Stimulated activated CD4-positive, alpha-beta T cell treated with anti-CD3 and anti-CD28 coated beads, Interleukin-15, amount 100 ng/mL, for 48 hours (primary cell): ENCODE results near the gene ZNF605.
"Not testable (repeated sequence)": the region's sequence is repeated elsewhere in the genome, so short reads cannot be mapped to it uniquely, and the experiment has no call there.

Source experiments
- DNase-seq, 2 donors: peaks; one replicate each; pipeline ENCODE4 v3.0.0-alpha.2; 2020; ENCODE audit warnings: low read depth in 2 of 2

The ZNF605 gene

DNA sequence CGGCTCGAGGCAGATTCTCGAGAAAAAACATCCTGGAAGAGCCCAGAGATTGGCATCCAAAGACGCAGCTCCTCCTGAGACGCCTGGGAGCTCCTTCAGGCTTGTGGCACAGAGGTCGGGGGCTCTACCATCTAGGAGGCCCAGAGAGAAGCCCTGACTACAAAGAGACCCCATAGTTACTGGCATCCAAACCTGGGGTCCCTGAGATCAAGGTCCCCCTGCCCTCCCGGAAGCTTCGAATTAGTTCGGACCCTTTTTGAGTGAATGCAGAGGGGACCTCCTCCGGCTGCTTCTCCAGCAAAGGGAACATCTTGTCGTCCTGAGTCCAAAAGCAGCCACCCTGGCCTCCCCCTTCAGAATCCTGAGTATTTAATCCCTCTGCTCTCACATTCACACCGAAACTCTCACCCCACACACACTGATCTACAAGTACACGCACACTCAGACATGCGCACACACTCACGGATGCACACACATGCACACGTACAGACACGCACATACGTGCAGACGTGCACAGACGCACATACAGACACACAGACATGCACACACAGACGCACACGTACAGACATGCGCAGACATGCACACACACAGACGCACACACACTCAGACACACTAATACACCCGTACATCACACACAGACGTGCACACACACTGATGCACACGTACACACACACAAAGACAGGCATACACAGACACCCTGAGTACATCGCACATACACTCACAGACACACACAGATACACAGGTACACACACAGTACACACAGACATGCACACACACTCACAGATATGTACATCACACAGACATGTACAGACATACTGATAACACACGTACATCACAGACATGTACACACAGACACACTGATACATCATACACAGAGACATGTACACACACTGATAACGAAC, 5.9 kb downstream of the ZNF605 start:
- DNase-seq, result no peak

- DNase-seq, result no peak
These were observed 7.7 kb downstream of the ZNF605 start for GRCh38 chr12:132948146-132949066.

DNA sequence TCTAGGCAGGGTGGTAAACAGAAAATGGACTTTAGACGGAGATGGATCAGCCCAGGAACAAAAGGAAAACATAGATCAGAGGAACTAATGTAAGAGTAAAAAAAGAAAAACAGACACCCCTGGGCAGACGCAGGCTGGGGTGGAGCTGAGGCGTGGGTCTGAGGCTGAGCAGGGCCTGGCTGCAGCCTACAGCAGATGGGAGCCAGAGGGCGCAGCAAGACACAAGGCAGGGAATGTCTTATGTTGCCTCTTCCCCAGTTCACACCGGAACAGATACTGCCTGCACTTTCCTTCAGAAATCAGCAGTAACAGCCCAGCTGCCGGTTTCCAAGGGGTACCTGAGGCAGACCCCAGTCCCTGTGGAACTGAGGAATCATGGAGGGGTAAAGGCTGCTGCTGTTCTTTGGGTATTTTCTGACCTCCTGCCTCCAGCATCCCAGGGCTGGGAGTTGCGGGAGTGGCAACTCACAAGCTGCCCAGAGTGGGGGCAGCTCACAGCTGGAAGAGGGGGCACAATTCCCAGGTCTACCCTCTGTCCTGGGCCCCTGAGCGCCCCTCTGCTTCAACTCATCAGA, 9.8 kb downstream of the ZNF605 start:
- no peak for DNase-seq

DNA sequence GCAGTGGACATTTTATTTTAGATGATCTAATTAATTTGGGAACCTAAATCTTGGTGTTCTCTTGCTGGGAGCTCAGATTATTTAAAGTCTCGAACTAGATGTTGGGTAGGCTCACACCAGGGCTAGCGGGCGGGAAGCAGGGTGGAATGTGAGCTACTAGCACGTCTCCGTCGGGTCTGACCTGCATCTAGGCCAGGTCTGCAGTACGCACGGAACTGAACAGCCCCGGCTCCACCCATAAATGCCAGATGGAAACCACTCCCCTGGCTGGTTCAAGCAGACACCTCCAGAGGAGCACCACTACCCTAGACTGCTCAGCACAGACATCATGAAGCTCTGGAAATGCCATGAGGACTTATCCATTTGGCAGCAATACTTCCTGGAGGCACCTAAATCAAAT, 10.3 kb downstream of the ZNF605 start:
- DNase-seq, result no peak

- no peak for DNase-seq
These were observed 13.5 kb downstream of the ZNF605 start for GRCh38 chr12:132942611-132943010.

GRCh38 chr12:132941336-132941954, 14.7 kb downstream of the ZNF605 start:
- no peak for DNase-seq

- DNase-seq, result no peak
These were observed 15.9 kb downstream of the ZNF605 start for GRCh38 chr12:132940071-132940719.

DNA sequence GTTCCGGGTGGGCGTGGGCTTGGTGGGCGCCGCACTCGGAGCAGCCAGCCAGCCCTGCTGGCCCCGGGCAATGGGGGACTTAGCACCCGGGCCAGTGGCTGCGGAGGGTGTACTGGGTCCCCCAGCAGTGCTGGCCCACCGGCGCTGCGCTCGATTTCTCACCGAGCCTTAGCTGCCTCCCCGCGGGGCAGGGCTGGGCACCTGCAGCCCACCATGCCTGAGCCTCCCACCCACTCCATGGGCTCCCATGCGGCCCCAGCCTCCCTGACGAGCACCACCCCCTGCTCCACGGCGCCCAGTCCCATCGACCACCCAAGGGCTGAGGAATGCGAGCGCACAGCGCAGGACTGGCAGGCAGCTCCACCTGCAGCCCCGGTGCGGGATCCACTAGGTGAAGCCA, 17.3 kb downstream of the ZNF605 start:
- DNase-seq, result not testable (repeated sequence)

- no peak for DNase-seq
These were observed 18.6 kb downstream of the ZNF605 start for GRCh38 chr12:132937476-132937875.

GRCh38 chr12:132936921-132937320, 19.2 kb downstream of the ZNF605 start:
- DNase-seq, result not testable (repeated sequence)

DNA sequence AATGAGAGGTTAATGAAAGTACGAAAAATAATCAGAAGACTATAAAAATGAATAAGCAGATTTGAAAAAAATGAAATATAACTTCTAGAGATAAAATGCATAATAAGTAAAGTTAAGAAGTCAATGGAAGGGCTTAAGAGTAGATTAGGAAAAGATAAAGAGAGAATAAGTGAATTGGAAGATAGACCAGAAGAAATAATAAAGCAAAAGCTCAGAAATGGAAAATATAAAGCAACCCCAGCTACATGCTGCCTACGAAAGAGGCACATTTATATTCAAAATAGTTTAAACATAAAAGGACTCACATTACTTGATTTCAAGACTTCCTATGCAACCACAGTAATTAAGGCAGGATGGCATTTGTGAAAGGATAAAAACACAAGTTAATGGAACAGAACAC, 19.9 kb downstream of the ZNF605 start:
- DNase-seq, result no peak

DNA sequence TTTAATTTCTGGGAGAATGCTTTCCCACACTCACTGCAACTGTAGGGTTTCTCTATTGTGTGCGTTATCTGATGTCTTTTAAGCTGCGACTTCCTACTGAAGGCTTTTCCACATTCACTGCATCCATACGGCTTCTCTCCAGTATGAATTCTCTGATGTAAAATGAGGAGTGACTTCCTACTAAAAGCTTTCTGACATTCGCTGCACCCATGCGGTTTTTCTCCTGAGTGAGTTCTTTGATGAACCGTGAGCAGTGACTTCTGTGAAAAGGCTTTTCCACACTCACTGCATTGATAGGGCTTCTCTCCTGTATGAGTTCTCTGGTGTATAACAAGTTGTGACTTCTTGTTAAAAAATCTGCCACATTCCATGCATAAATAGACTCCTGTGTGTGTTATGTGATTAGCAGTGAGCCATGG, 29.7 kb downstream of the ZNF605 start:
- no peak for DNase-seq

DNA sequence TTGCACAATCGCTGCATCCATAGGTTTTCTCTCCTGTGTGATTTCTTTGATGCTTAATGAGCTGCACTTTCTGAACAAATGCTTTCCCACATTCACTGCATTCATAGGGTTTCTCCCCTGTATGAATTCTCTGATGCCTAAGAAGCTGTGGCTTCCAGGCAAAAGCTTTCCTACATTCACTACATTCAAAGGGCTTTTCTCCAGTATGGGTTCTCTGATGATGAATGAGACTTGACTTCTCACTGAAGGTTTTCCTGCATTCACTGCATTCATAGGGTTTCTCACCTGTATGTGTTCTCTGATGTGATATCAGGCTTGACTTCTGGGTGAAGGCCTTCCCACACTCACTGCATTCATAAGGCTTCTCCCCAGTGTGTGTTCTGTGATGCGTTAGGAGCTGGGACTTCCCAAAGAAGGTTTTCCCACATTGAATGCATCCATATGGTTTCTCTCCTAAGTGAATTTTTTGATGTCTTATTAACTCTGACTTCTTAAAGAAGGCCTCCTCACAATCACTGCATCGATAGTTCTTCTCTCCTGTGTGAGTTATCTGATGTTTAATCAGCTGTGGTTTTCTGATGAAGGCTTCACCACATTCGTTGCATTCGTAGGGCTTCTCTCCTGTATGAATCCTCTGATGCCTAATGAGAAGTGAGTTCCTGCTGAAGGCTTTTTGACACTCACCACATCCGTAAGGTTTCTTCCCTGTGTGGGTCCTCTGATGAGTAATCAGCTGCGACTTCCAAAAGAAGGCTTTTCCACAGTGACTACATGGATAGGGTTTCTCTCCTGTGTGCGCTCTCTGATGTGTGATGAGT, 30.3 kb downstream of the ZNF605 start:
- DNase-seq, result no peak

GRCh38 chr12:132924356-132924755, 31.8 kb downstream of the ZNF605 start:
- no peak for DNase-seq

- DNase-seq, result no peak
These were observed 32.7 kb downstream of the ZNF605 start for GRCh38 chr12:132923356-132923909.

- no peak for DNase-seq
These were observed 33.4 kb downstream of the ZNF605 start for GRCh38 chr12:132922676-132923075.

DNA sequence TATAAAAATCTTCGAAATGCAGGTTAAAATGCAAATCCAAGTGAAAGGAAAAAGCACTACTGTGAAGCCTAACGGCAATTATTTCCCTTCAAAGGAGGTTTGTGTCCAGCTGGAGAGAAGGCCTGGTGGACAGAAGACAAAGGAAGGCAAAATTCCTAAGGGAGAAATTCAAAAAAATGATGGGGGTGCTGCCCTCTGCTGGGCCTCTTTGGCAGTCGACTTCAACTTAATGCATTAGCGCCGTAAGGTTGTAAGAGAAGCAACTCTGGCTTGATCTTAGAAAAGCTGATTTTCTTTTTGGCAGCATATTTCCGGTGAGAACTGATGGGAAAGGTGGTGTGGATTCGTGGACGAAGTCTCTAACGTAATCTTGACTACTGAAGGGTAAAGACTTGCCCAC, 34.4 kb downstream of the ZNF605 start:
- DNase-seq, result no peak

GRCh38 chr12:132918680-132919079, 37.4 kb downstream of the ZNF605 start:
- DNase-seq, result no peak

DNA sequence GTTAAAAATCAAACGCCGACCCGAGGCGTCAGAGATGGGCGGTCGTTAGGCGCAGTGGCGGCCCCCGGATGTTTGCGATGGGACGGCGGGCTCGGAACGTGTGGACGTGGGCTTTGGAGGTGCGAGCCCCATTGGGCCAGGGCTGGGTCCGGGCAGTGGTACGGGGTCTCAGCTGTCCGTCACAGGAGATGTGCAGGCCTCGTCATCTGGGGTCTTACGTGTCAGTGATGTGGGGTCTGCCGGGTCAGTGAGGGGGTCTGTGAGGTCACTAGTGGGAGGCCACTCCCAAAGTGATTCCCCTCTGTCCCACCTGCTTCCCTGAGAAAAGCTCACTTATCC, 47.1 kb downstream of the ZNF605 start:
- no peak for DNase-seq
